ENCODE measurements around the gene SPTBN4.
"Not testable (repeated sequence)": the region's sequence is repeated elsewhere in the genome, so short reads cannot be mapped to it uniquely, and the experiment has no call there.

Gene SPTBN4

GRCh38 chr19:40465025-40465556, 1.7 kb upstream of the SPTBN4 start:
- TF ChIP-seq ZNF274 (IDR thresholded peaks at IDR 0.05; ENCODE audit: low read depth, low read length), result no peak
- peak overlapping the region; percentile 74 for H3K4me3 ChIP-seq (ENCODE audit: low read length)

- H3K4me3 ChIP-seq (ENCODE audit: low read length), result peak within 1 kb of the TSS; percentile 74
Measured at GRCh38 chr19:40465557-40466218, 1.1 kb upstream of the SPTBN4 start, which contains the start of gene BLVRB. Gene BLVRB, minus strand, starts transcription at chr19:40465745. Its CDS starts 57 bp downstream, at chr19:40465688.

GRCh38 chr19:40466219-40466984, 399 bp upstream of the SPTBN4 start:
- H3K4me3 ChIP-seq (ENCODE audit: low read length), result peak overlapping the region; percentile 56; the same call in 1 of the 2 replicates
- no peak for TF ChIP-seq ZNF274 (IDR thresholded peaks at IDR 0.05; ENCODE audit: low read depth, low read length)

More at GRCh38 chr19:40465557-40466218, 1.1 kb upstream of the SPTBN4 start, which contains the start of gene BLVRB:
- no peak for TF ChIP-seq ZNF274 (IDR thresholded peaks at IDR 0.05; ENCODE audit: low read depth, low read length)

GRCh38 chr19:40469011-40469410, 2.2 kb downstream of the SPTBN4 start:
- H3K4me3 ChIP-seq (ENCODE audit: low read length), result no peak overlapping the region
- TF ChIP-seq ZNF274 (IDR thresholded peaks at IDR 0.05; ENCODE audit: low read depth, low read length), result no peak

- H3K4me3 ChIP-seq (ENCODE audit: low read length), result no peak overlapping the region
- no peak for TF ChIP-seq ZNF274 (IDR thresholded peaks at IDR 0.05; ENCODE audit: low read depth, low read length)
Measured at GRCh38 chr19:40471111-40471510, 4.3 kb downstream of the SPTBN4 start.

- no peak for TF ChIP-seq ZNF274 (IDR thresholded peaks at IDR 0.05; ENCODE audit: low read depth, low read length)
- no peak overlapping the region for H3K4me3 ChIP-seq (ENCODE audit: low read length)
Measured at GRCh38 chr19:40472516-40472915, 5.7 kb downstream of the SPTBN4 start.

GRCh38 chr19:40474737-40475136, 7.9 kb downstream of the SPTBN4 start:
- no peak for TF ChIP-seq ZNF274 (IDR thresholded peaks at IDR 0.05; ENCODE audit: low read depth, low read length)
- H3K4me3 ChIP-seq (ENCODE audit: low read length), result no peak overlapping the region

GRCh38 chr19:40475878-40476644, 9.3 kb downstream of the SPTBN4 start:
- H3K4me3 ChIP-seq (ENCODE audit: low read length), result not testable (repeated sequence)

- no peak for TF ChIP-seq ZNF274 (IDR thresholded peaks at IDR 0.05; ENCODE audit: low read depth, low read length)
- no peak overlapping the region for H3K4me3 ChIP-seq (ENCODE audit: low read length)
Measured at GRCh38 chr19:40486017-40486416, 19.2 kb downstream of the SPTBN4 start.

GRCh38 chr19:40489882-40490230, 23.1 kb downstream of the SPTBN4 start:
- H3K4me3 ChIP-seq (ENCODE audit: low read length), result no peak overlapping the region
- TF ChIP-seq ZNF274 (IDR thresholded peaks at IDR 0.05; ENCODE audit: low read depth, low read length), result no peak

GRCh38 chr19:40492274-40492673, 25.5 kb downstream of the SPTBN4 start:
- H3K4me3 ChIP-seq (ENCODE audit: low read length), result no peak overlapping the region

GRCh38 chr19:40493778-40494177, 27.0 kb downstream of the SPTBN4 start:
- TF ChIP-seq ZNF274 (IDR thresholded peaks at IDR 0.05; ENCODE audit: low read depth, low read length), result no peak
- no peak overlapping the region for H3K4me3 ChIP-seq (ENCODE audit: low read length)

More at GRCh38 chr19:40492274-40492673, 25.5 kb downstream of the SPTBN4 start:
- TF ChIP-seq ZNF274 (IDR thresholded peaks at IDR 0.05; ENCODE audit: low read depth, low read length), result no peak

- no peak overlapping the region for H3K4me3 ChIP-seq (ENCODE audit: low read length)
- no peak for TF ChIP-seq ZNF274 (IDR thresholded peaks at IDR 0.05; ENCODE audit: low read depth, low read length)
Measured at GRCh38 chr19:40494191-40494838, 27.5 kb downstream of the SPTBN4 start.

- TF ChIP-seq ZNF274 (IDR thresholded peaks at IDR 0.05; ENCODE audit: low read depth, low read length), result no peak
- H3K4me3 ChIP-seq (ENCODE audit: low read length), result no peak overlapping the region
Measured at GRCh38 chr19:40497214-40497613, 30.4 kb downstream of the SPTBN4 start.

Measured in GM08714 (cell line).